Stimulated activated CD4-positive, alpha-beta T cell treated with anti-CD3 and anti-CD28 coated beads, TNF-alpha, amount 100 ng/mL, for 24 hours (primary cell): ENCODE results near the gene DCP2.

Experiments used
- DNase-seq, 3 experiments: peaks; one replicate each; pipeline ENCODE4 v3.0.0-alpha.2; 2020; ENCODE audit warnings: low read depth in 3 of 3

The DCP2 gene

GRCh38 chr5:113044776-113045465 is 68.3 kb downstream of the DCP2 start:
- DNase-seq = no peak

- no peak for DNase-seq
These were observed 70.6 kb downstream of the DCP2 start for GRCh38 chr5:113047234-113047633.

- no peak for DNase-seq
These were observed 71.4 kb downstream of the DCP2 start for GRCh38 chr5:113047733-113048652.

GRCh38 chr5:113048931-113049330 is 72.3 kb downstream of the DCP2 start:
- DNase-seq = no peak

- DNase-seq = no peak
These were observed 74.3 kb downstream of the DCP2 start for GRCh38 chr5:113050721-113051382.

- no peak for DNase-seq
These were observed 75.6 kb downstream of the DCP2 start for GRCh38 chr5:113052041-113052795.

- no peak for DNase-seq
These were observed 77.0 kb downstream of the DCP2 start for GRCh38 chr5:113053511-113053995.

- no peak for DNase-seq
These were observed 78.3 kb downstream of the DCP2 start for GRCh38 chr5:113054899-113055298.

GRCh38 chr5:113056988-113057387 is 80.4 kb downstream of the DCP2 start:
- DNase-seq = no peak

GRCh38 chr5:113057557-113057984 is 81.0 kb downstream of the DCP2 start:
- no peak for DNase-seq

GRCh38 chr5:113058269-113058668 is 81.7 kb downstream of the DCP2 start:
- no peak for DNase-seq

GRCh38 chr5:113058706-113059226 is 82.2 kb downstream of the DCP2 start:
- DNase-seq = no peak

- DNase-seq = no peak
These were observed 82.8 kb downstream of the DCP2 start for GRCh38 chr5:113059232-113060040.

- no peak for DNase-seq
These were observed 83.9 kb downstream of the DCP2 start for GRCh38 chr5:113060408-113061025.

GRCh38 chr5:113061846-113062780 is 85.5 kb downstream of the DCP2 start:
- DNase-seq = no peak

GRCh38 chr5:113062869-113063508 is 86.4 kb downstream of the DCP2 start:
- no peak for DNase-seq

GRCh38 chr5:113063927-113064326 is 87.3 kb downstream of the DCP2 start:
- no peak for DNase-seq

- DNase-seq = no peak
These were observed 88.2 kb downstream of the DCP2 start for GRCh38 chr5:113064806-113065205.
